ENCODE results near the gene GLG1.
"Not testable (repeated sequence)": the region's sequence is repeated elsewhere in the genome, so short reads cannot be mapped to it uniquely, and the experiment has no call there.

The GLG1 gene

DNA sequence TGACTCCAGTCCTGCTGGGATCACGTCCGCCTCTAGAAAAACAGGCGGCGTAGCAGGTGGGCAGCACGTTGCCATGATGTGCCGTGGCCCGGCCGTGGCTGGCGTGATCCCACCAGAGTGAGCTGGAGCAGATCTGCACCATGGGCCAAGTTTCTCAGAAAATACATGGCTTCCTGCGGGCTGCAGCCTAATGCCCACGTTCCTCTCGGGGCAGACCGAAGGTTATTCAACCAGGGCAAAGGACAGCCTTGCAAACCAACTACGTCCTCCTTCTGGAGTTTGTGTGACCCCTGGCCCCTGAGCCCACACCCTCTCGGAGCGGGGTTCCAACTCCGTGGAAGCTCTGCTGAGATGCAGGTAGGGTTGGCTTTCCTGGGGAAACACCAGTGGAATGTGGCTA is 184.8 kb downstream of the GLG1 start:
- H3K4me1 ChIP-seq (ENCODE audit: low read depth, poor library complexity, severe bottlenecking); H4K20me1 ChIP-seq (ENCODE audit: insufficient read depth); H3K4me2 ChIP-seq; H3K36me3 ChIP-seq (ENCODE audit: insufficient read depth); H2AFZ ChIP-seq (ENCODE audit: low read depth); H3K79me2 ChIP-seq (ENCODE audit: insufficient read depth, low read depth); H3K4me3 ChIP-seq (IDR thresholded peaks at IDR 0.05; ENCODE audit: insufficient read depth, low read depth, low read length); H3K9ac ChIP-seq; H3K27me3 ChIP-seq (ENCODE audit: insufficient read depth, low read depth); H3K27ac ChIP-seq: not testable (repeated sequence)

- H3K27ac ChIP-seq; H3K4me2 ChIP-seq; H3K79me2 ChIP-seq (ENCODE audit: insufficient read depth, low read depth); H3K9ac ChIP-seq; H3K27me3 ChIP-seq (ENCODE audit: insufficient read depth, low read depth); H4K20me1 ChIP-seq (ENCODE audit: insufficient read depth); H2AFZ ChIP-seq (ENCODE audit: low read depth); H3K4me1 ChIP-seq (ENCODE audit: low read depth, poor library complexity, severe bottlenecking); H3K36me3 ChIP-seq (ENCODE audit: insufficient read depth); H3K4me3 ChIP-seq (IDR thresholded peaks at IDR 0.05; ENCODE audit: insufficient read depth, low read depth, low read length): not testable (repeated sequence)
Observed at GRCh38 chr16:74421482-74421785, 185.5 kb downstream of the GLG1 start.

DNA sequence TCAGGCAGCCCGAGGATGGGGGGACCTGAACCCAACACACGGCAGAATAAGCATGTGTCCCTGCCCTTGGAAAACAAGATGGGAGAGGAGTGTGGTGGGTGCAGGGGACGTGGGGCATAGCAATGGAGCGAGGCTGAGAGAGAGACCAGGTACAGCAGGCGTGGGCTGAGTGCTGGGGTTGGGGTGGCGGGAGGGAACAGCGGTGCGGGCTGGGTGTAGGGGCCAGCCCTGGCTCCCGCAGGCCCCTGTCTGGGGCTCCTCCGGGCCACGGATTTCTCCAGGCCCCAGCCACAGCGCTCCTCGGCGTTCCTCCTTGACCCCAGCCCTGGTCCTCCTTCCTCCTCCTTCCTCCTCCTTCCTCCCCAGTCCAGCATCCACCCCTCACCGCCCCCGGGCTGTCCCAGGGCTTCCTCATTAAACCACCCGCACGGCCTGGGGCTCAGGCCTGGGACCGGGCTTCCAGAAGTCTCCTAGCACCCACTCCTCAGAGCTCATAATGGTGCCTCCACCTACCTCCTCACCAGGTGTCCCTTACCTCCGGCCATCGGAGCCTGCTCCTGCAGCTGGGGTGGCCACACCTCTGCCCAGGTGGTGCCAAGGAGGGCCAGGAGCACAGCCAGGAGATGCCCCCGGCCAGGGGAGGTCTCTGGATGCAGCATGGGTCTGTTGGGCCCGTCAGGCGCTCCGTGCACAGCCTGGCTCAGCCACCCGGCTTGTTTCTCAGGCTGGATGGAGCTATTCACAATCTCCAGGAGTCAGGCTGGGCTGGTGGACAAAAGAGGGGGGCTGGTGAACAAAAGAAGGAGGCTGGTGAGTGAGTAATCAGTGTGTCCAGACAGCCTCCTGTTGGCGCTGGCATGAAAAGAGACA is 186.1 kb downstream of the GLG1 start, which contains the start of gene CLEC18B:
TSS of gene CLEC18B (minus strand) at position 867 of the 870 bp plus-strand sequence. CDS start at position 659, 208 bp downstream.
- H2AFZ ChIP-seq (ENCODE audit: low read depth); H3K79me2 ChIP-seq (ENCODE audit: insufficient read depth, low read depth); H3K9ac ChIP-seq; H4K20me1 ChIP-seq (ENCODE audit: insufficient read depth); H3K27ac ChIP-seq; H3K36me3 ChIP-seq (ENCODE audit: insufficient read depth); H3K4me1 ChIP-seq (ENCODE audit: low read depth, poor library complexity, severe bottlenecking); H3K4me2 ChIP-seq; H3K4me3 ChIP-seq (IDR thresholded peaks at IDR 0.05; ENCODE audit: insufficient read depth, low read depth, low read length); H3K27me3 ChIP-seq (ENCODE audit: insufficient read depth, low read depth): not testable (repeated sequence)

DNA sequence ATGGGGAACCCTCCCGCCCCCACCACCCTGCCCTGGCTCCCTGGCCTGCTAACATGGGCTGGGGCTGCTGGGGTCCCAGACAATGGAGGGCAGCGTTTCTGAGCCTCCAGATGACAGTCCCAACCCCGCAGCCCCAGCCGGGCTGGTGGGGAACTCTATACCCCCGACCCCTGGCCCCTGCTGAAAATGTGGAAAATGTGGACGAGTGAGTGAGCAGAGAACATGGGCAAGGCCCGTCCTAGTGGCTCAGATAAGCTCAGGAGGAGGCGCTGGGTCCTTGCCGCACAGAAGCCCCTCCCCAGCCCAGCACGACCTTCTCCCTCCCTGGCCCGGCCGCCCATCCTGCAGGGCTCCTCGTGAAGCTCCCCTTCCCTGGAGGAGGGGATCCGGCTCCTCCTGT is 187.1 kb downstream of the GLG1 start:
- H2AFZ ChIP-seq (ENCODE audit: low read depth); H3K27ac ChIP-seq; H3K4me3 ChIP-seq (IDR thresholded peaks at IDR 0.05; ENCODE audit: insufficient read depth, low read depth, low read length); H3K27me3 ChIP-seq (ENCODE audit: insufficient read depth, low read depth); H3K79me2 ChIP-seq (ENCODE audit: insufficient read depth, low read depth); H3K4me2 ChIP-seq; H4K20me1 ChIP-seq (ENCODE audit: insufficient read depth); H3K4me1 ChIP-seq (ENCODE audit: low read depth, poor library complexity, severe bottlenecking); H3K9ac ChIP-seq; H3K36me3 ChIP-seq (ENCODE audit: insufficient read depth): not testable (repeated sequence)

- not testable (repeated sequence) for H3K79me2 ChIP-seq (ENCODE audit: insufficient read depth, low read depth); H3K4me3 ChIP-seq (IDR thresholded peaks at IDR 0.05; ENCODE audit: insufficient read depth, low read depth, low read length); H3K4me1 ChIP-seq (ENCODE audit: low read depth, poor library complexity, severe bottlenecking); H3K27me3 ChIP-seq (ENCODE audit: insufficient read depth, low read depth); H3K9ac ChIP-seq; H3K4me2 ChIP-seq; H4K20me1 ChIP-seq (ENCODE audit: insufficient read depth); H3K27ac ChIP-seq; H2AFZ ChIP-seq (ENCODE audit: low read depth); H3K36me3 ChIP-seq (ENCODE audit: insufficient read depth)
Observed at GRCh38 chr16:74417897-74418296, 189.0 kb downstream of the GLG1 start.

GRCh38 chr16:74413920-74414319 is 193.0 kb downstream of the GLG1 start:
- H3K4me3 ChIP-seq (IDR thresholded peaks at IDR 0.05; ENCODE audit: insufficient read depth, low read depth, low read length); H3K27me3 ChIP-seq (ENCODE audit: insufficient read depth, low read depth); H3K9ac ChIP-seq; H3K4me2 ChIP-seq; H2AFZ ChIP-seq (ENCODE audit: low read depth); H3K79me2 ChIP-seq (ENCODE audit: insufficient read depth, low read depth); H3K4me1 ChIP-seq (ENCODE audit: low read depth, poor library complexity, severe bottlenecking); H3K36me3 ChIP-seq (ENCODE audit: insufficient read depth); H3K27ac ChIP-seq; H4K20me1 ChIP-seq (ENCODE audit: insufficient read depth): not testable (repeated sequence)

DNA sequence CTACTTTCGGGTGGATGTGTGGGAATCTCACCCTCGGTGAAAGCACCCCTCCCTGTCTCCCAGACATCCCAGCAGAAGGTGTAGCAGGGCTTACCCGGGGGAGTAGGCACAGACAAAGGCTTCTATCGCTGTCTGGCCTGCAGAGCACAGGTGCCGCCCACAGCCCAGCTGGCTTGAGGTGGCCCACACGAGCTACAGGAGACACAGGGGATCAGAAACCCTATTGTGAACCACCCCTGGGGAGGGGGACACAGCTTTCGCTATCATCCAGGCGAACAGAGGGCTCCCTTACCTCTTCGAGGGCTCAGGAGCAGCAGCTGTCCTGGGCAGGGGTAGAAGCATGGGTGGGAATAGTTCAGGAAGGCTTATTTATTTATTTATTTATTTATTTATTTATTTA is 193.4 kb downstream of the GLG1 start:
- not testable (repeated sequence) for H3K36me3 ChIP-seq (ENCODE audit: insufficient read depth); H3K4me3 ChIP-seq (IDR thresholded peaks at IDR 0.05; ENCODE audit: insufficient read depth, low read depth, low read length); H2AFZ ChIP-seq (ENCODE audit: low read depth); H3K27ac ChIP-seq; H3K4me2 ChIP-seq; H3K27me3 ChIP-seq (ENCODE audit: insufficient read depth, low read depth); H3K4me1 ChIP-seq (ENCODE audit: low read depth, poor library complexity, severe bottlenecking); H4K20me1 ChIP-seq (ENCODE audit: insufficient read depth); H3K9ac ChIP-seq; H3K79me2 ChIP-seq (ENCODE audit: insufficient read depth, low read depth)

DNA sequence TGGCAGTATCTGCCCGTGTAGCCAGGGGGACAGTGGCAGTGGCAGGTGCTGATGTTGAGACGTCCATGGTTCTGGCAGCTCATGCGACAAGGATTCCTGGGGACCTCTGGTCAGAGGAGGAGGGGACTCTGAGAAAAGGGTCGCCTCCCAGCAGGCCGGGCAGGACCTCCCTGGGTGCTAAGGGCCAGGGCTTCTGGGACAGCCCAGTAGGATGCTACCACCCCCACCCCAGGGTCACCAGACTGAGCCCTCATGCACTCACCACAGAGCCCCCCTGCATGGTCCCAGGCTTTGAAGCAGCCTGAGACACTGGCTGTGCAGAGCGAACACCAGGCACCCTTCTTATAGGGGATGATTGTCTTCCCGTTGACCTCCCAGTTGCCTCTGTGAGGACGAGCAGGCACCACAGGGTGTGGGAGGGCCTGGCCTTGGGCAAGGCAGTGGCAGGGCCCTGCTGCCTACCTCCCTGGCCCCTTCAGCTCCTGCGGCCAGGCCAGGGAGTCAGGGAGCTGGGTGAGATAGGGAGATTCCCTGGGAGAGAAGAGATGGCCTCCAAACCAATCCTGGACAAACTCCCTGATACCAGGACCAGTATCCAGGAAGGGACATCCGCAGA is 194.0 kb downstream of the GLG1 start:
- not testable (repeated sequence) for H3K4me2 ChIP-seq; H3K4me1 ChIP-seq (ENCODE audit: low read depth, poor library complexity, severe bottlenecking); H3K9ac ChIP-seq; H3K4me3 ChIP-seq (IDR thresholded peaks at IDR 0.05; ENCODE audit: insufficient read depth, low read depth, low read length); H3K36me3 ChIP-seq (ENCODE audit: insufficient read depth); H3K27me3 ChIP-seq (ENCODE audit: insufficient read depth, low read depth); H2AFZ ChIP-seq (ENCODE audit: low read depth); H4K20me1 ChIP-seq (ENCODE audit: insufficient read depth); H3K27ac ChIP-seq; H3K79me2 ChIP-seq (ENCODE audit: insufficient read depth, low read depth)

DNA sequence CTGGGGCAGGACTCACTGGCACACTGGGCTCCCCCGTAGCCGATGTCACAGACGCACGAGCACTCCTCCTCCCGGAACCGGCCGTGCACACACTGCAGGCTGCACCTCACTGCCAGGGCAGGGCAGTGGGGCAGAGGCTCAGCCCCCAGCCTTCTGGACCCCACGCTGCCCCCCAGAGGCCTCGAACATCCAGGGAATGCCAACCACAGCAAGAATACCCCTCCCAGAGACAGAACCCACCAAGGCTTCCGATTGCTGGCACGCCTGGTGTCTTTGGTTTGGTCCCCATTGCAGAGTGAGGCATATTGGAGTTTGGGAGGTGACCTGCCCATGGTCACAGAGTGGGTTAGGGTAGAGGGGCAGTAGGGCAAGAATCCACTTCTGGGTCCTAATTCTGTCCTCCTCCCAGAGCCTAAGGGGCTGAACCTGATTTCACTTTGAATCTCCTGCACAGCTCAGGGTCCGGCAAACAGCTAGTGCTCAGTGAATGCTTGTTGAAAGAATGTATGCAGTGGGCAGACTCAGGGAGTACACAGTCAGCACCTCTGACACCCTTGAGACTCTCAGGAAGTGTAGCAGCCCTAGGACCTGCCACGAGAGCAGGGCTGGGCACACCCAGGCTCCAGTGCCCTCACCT is 194.7 kb downstream of the GLG1 start:
- H3K4me1 ChIP-seq (ENCODE audit: low read depth, poor library complexity, severe bottlenecking); H3K27me3 ChIP-seq (ENCODE audit: insufficient read depth, low read depth); H3K36me3 ChIP-seq (ENCODE audit: insufficient read depth); H3K27ac ChIP-seq; H3K9ac ChIP-seq; H3K4me2 ChIP-seq; H4K20me1 ChIP-seq (ENCODE audit: insufficient read depth); H3K4me3 ChIP-seq (IDR thresholded peaks at IDR 0.05; ENCODE audit: insufficient read depth, low read depth, low read length); H2AFZ ChIP-seq (ENCODE audit: low read depth); H3K79me2 ChIP-seq (ENCODE audit: insufficient read depth, low read depth): not testable (repeated sequence)

- not testable (repeated sequence) for H3K27me3 ChIP-seq (ENCODE audit: insufficient read depth, low read depth); H3K36me3 ChIP-seq (ENCODE audit: insufficient read depth); H3K27ac ChIP-seq; H3K4me3 ChIP-seq (IDR thresholded peaks at IDR 0.05; ENCODE audit: insufficient read depth, low read depth, low read length); H4K20me1 ChIP-seq (ENCODE audit: insufficient read depth); H2AFZ ChIP-seq (ENCODE audit: low read depth); H3K4me2 ChIP-seq; H3K79me2 ChIP-seq (ENCODE audit: insufficient read depth, low read depth); H3K4me1 ChIP-seq (ENCODE audit: low read depth, poor library complexity, severe bottlenecking); H3K9ac ChIP-seq
Observed at GRCh38 chr16:74410981-74411380, 195.9 kb downstream of the GLG1 start.
